ENCODE data around the gene AKT1. TPM values are rescaled to one million over a fixed set of nuclear protein-coding genes. Genes with fewer than 3 reads are reported as not detected.

Gene AKT1
- polyA plus RNA-seq, 2 of the 4 experiments (the other 2 are of a cell fraction): 70.2 to 93.8 TPM

DNA sequence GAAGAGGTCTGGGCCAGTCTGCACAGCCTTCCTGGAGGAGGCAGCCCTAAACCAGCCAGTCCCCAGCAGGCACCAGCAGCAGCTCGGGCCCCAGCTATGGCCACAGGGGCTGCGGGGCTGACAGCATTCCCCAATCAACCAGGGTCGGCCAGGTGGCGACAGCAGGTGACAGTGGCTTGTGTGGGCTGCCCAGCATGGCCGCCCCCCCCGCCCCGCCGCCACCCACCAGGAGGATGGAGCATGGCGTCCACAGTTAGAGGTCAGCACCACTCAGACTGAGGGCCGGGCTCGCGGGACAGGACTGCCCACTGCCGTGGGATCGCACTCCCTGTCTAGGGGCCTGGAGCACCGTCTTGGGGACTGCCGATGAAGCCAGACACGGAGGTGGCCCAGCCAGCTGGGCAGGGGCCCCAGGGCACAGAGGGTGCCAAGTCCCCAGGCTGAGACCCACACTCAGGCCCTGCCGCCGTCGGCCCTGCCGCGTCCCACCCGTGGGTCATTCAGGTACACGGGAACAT is 15.0 kb downstream of the AKT1 start:
- DNase-seq (ENCODE audit: low read depth in 1 of 2, low spot score in 1 of 2) (no peak), ATAC-seq (no peak), FAIRE-seq (no peak)
- Histone ChIP-seq H3K9me3 (no peaks in the 10 kb centered on the region), H3K4me2 (no peak overlapping the region), H3K4me1 (0 out of 3 replicates have a peak, but pooled peaks cover 10% of the 10 kb centered on the region), H3K4me3 (no peak overlapping the region), H3K27ac (no peak overlapping the region)
- TF ChIP-seq CEBPB (IDR thresholded peaks at IDR 0.05): no peak
- TF ChIP-seq, protein P1, sequence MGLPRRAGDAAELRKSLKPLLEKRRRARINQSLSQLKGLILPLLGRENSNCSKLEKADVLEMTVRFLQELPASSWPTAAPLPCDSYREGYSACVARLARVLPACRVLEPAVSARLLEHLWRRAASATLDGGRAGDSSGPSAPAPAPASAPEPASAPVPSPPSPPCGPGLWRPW (IDR thresholded peaks at IDR 0.05): no peak
- CTCF ChIA-PET: interaction anchor here (1.2 to 1.8 kb wide), 3 partner anchors 8 to 46 kb away, joined by 3 to 10 read pairs (median 5); no protein-coding TSS in a partner anchor
- WGBS (ENCODE audit: missing lambda C conversion rate): 95% methylated on average over 15 of the region's 24 CpGs
- POLR2A ChIA-PET: no interaction called here

DNA sequence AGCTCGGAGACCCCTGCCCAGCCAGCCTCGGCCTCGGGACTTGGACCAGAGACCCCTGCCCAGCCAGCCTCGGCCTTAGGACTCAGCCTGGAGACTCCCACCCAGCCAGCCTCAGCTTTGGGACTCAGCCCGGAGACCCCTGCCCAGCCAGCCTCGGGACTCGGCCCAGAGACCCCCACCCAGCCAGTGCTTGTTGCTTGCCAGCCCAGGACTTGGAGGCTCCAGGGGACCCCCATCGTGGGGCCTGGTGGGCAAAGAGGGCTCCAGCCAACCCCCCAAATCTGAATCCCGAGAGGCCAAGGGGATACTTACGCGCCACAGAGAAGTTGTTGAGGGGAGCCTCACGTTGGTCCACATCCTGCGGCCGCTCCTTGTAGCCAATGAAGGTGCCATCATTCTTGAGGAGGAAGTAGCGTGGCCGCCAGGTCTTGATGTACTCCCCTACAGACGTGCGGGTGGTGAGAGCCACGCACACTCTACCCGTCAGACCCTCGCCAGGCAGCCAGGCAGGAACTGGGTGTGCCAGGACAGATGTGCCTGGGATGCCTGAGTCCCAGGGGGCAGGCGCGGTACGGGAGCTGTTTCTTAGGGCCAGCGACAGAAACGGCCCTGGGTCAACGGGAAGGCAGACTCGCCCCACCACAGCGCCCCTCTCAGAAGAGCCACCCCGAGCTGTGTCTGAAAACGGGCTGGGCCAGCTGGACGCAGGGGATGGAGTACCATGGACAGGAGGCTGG is 15.6 kb downstream of the AKT1 start:
- no peak overlapping the region for H3K4me3 ChIP-seq
- H3K4me2 ChIP-seq: no peak overlapping the region
- no peak overlapping the region for H3K27ac ChIP-seq
- CTCF ChIA-PET: interaction anchor here (0.8 to 3.1 kb wide), 6 partner anchors 9 to 46 kb away, joined by 3 to 17 read pairs (median 5); no protein-coding TSS in a partner anchor
- WGBS (ENCODE audit: missing lambda C conversion rate): 96% methylated on average over 23 of the region's 32 CpGs
- POLR2A ChIA-PET: no interaction called here
- 0 out of 3 replicates have a peak, but pooled peaks cover 7% of the 10 kb centered on the region for H3K4me1 ChIP-seq
- DNase-seq (ENCODE audit: low read depth in 1 of 2, low spot score in 1 of 2) (no peak), ATAC-seq (no peak), FAIRE-seq (no peak)
- TF ChIP-seq, protein P2, sequence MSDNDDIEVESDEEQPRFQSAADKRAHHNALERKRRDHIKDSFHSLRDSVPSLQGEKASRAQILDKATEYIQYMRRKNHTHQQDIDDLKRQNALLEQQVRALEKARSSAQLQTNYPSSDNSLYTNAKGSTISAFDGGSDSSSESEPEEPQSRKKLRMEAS (IDR thresholded peaks at IDR 0.05): no peak
- TF ChIP-seq TP53 (CRISPR knock-in tag; IDR thresholded peaks at IDR 0.05) (no peak), ESRRA (IDR thresholded peaks at IDR 0.05; ENCODE audit: borderline replicate concordance, low read length) (no peak), CEBPB (IDR thresholded peaks at IDR 0.05) (no peak), RCOR1 (IDR thresholded peaks at IDR 0.05; ENCODE audit: low read depth, low read length) (no peak), EHMT2 (IDR thresholded peaks at IDR 0.05; ENCODE audit: low read depth) (no peak), BHLHE40 (IDR thresholded peaks at IDR 0.05; ENCODE audit: low read depth, low read length) (no peak)
- TF ChIP-seq, protein P3, sequence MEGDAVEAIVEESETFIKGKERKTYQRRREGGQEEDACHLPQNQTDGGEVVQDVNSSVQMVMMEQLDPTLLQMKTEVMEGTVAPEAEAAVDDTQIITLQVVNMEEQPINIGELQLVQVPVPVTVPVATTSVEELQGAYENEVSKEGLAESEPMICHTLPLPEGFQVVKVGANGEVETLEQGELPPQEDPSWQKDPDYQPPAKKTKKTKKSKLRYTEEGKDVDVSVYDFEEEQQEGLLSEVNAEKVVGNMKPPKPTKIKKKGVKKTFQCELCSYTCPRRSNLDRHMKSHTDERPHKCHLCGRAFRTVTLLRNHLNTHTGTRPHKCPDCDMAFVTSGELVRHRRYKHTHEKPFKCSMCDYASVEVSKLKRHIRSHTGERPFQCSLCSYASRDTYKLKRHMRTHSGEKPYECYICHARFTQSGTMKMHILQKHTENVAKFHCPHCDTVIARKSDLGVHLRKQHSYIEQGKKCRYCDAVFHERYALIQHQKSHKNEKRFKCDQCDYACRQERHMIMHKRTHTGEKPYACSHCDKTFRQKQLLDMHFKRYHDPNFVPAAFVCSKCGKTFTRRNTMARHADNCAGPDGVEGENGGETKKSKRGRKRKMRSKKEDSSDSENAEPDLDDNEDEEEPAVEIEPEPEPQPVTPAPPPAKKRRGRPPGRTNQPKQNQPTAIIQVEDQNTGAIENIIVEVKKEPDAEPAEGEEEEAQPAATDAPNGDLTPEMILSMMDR (IDR thresholded peaks at IDR 0.05): no peak
- H3K9me3 ChIP-seq: no peaks in the 10 kb centered on the region

DNA sequence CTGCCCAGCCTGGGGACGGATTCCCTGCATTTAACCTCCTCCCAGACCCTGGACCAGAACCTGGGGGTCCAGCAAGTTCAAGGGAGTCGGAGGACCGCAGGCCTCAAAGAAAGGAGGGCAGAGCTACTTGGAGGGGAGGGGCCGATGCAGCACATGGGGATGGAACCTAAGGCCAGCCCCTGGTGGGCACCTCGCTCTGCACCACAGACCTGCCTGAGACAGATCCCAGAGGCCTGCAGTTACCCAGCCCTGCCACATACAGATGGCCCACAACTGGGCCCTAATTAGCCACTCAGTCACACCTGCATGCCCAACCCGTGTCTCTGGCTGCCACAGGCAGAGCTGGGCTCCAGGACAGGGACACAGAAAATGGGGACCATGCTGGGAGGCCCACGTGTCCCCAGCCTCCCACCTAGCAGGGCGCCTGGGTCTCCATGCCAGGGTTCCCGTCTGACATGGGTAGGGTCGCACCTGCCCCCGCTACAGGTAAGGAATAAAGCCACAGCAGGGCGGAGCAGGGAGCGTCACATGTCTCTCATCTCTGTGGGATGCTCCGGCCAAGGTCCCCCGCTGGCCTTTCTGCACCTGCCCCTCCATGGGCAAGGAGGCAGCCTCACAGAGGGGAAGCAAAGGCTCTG is 16.7 kb downstream of the AKT1 start:
- TF ChIP-seq, protein P4, sequence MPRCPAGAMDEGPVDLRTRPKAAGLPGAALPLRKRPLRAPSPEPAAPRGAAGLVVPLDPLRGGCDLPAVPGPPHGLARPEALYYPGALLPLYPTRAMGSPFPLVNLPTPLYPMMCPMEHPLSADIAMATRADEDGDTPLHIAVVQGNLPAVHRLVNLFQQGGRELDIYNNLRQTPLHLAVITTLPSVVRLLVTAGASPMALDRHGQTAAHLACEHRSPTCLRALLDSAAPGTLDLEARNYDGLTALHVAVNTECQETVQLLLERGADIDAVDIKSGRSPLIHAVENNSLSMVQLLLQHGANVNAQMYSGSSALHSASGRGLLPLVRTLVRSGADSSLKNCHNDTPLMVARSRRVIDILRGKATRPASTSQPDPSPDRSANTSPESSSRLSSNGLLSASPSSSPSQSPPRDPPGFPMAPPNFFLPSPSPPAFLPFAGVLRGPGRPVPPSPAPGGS (IDR thresholded peaks at IDR 0.05): no peak
- TF ChIP-seq HEYL (CRISPR knock-in tag; IDR thresholded peaks at IDR 0.05) (no peak), PHF8 (IDR thresholded peaks at IDR 0.05; ENCODE audit: borderline replicate concordance, low read depth) (no peak)
- TF ChIP-seq, protein P2 (IDR thresholded peaks at IDR 0.05): no peak
- no peak for DNase-seq (ENCODE audit: low read depth in 1 of 2, low spot score in 1 of 2)
- no peak overlapping the region for H3K4me3 ChIP-seq
- ChIA-PET CTCF (interaction anchor here (0.8 to 3.1 kb wide), 5 partner anchors 8 to 42 kb away, joined by 3 to 17 read pairs (median 6); no protein-coding TSS in a partner anchor), POLR2A (no interaction called here)
- ATAC-seq: peak; percentile 45 to 66; a peak in 5 of 6 replicates
- no peaks in the 10 kb centered on the region for H3K9me3 ChIP-seq
- 86% methylated on average over 8 of the region's 15 CpGs for WGBS (ENCODE audit: missing lambda C conversion rate)
- H3K4me1 ChIP-seq: no peaks in the 10 kb centered on the region
- no peak overlapping the region for H3K27ac ChIP-seq
- no peak overlapping the region for H3K4me2 ChIP-seq
- FAIRE-seq: no peak
